Esophagus muscularis mucosa (tissue), 4 donors: Measurements from ENCODE around the gene MEIOB.

Experiments
- CTCF ChIP-seq, 3 experiments: fragments of 200-600 bp in 2 of 3; fragments of 450-650 bp in 1 of 3; sonication (generic) in 2 of 3; IDR thresholded peaks; one replicate each; pipeline ENCODE4 v1.5.1; 2017 to 2019; ENCODE audit warnings: antibody characterized with exemption in 3 of 3, mild to moderate bottlenecking in 2 of 3, moderate library complexity in 1 of 3
- EP300 ChIP-seq: sonication (generic); formaldehyde crosslinking; IDR thresholded peaks from one replicate; pipeline ENCODE4 v1.6.1; 2017; ENCODE audit warnings: antibody characterized with exemption
- POLR2AphosphoS5 ChIP-seq, 2 donors: sonication (generic); formaldehyde crosslinking; IDR thresholded peaks; one replicate each; pipeline ENCODE4 v1.6.1; 2017; ENCODE audit warnings: antibody characterized with exemption in 2 of 2

DNA sequence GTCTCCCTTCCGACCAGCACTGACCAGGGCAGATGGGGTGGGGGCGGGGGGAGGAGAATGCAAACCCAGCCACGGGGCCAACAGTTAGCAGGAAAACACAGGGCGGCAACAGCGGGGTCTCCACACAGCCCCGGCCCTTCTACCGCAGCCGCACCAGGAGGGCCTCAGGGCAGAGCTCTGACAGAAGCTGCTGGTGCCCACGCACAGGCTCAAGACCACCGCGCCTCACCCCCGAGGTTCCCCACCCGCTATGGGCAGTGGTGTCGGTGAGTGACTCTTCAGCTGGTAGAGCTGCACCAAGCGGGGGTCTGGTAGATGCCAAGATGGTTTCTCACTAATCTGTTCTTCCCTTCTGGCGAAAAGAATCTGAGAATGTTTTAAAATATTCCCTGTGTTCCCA is 61.4 kb downstream of the MEIOB start:
- TF ChIP-seq CTCF (IDR thresholded peaks at IDR 0.05): no peak
- TF ChIP-seq POLR2AphosphoS5 (IDR thresholded peaks at IDR 0.05): no peak
- no peak for TF ChIP-seq EP300
